NCI-H2171 (cell line): ENCODE results near the gene MID2.
A peak's percentile ranks its signal among the peaks of the same experiment; 100 is the strongest.
"Not testable (repeated sequence)": the region's sequence is repeated elsewhere in the genome, so short reads cannot be mapped to it uniquely, and the experiment has no call there.

Experiments used
- DNase-seq: peaks from one replicate; lab custom pipeline; 2025; lab: John Stamatoyannopoulos, UW

Gene MID2

DNA sequence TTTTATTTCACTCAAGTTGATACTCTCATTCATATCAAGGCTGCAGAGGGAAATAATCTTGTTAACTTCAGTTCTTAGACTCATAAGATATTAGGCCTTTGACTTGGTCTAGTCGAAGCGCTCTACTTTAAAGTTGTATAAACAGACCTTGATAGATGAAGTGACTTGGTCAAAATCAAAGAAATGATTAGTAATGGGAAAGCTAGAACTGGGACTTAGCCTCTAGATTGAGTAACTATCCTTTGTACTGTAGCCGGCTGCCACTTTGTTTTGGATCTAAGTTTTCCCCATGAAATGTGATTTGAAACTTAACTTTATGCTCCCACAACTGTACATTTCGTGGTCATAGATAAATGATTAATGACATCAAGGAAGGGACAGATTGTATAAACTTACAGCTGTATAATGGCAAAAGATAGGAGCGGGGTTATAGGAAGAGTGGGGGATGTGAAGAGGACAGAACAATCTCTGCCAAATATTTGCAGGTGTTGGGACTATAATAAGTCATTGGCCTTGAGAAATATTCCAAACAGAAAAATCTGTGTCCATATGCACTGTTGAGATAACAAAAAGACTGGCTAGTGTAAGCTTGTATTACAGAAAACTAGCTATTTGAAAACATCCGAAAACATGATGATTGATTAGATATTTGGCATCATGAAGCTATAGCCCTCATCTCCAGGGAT is 17.2 kb downstream of the MID2 start:
- no peak for DNase-seq

DNA sequence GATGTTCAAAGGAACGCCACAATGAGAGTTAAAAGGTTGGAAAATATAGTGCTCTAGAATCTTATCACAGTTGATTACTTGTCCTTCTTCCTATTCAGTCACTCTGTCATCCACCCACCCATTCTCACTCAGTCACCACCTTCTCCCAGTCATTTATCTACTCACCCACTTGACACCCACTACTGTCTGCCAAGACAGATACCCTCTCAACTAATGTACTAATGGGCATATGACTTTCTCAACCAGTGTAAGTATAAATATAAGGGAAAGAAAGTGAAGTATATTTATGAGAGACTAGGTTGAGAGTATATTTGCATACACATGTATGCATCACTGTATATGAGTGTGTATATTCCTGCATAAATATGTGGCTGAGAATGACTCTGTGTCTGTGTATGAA is 20.0 kb downstream of the MID2 start:
- DNase-seq, result no peak

DNA sequence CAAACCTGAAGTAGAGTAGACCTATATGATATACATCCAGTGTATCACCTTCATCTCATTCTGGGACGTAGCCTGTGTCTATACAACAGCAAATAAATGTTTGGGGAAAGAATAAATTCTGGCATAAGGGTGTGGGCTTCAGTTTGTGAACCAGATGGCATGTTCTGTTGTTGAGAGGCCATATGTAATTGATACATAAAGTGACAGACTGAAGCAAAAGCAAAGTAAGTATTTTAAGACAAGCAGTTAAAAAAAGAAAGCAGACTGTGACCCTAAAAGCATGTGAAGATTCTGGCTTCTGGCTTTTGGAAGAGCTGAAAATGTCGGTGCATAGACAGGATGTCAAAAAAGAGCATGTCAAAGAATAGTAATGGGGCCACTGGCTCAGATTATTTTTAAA is 22.9 kb downstream of the MID2 start:
- peak; percentile 2 for DNase-seq

DNA sequence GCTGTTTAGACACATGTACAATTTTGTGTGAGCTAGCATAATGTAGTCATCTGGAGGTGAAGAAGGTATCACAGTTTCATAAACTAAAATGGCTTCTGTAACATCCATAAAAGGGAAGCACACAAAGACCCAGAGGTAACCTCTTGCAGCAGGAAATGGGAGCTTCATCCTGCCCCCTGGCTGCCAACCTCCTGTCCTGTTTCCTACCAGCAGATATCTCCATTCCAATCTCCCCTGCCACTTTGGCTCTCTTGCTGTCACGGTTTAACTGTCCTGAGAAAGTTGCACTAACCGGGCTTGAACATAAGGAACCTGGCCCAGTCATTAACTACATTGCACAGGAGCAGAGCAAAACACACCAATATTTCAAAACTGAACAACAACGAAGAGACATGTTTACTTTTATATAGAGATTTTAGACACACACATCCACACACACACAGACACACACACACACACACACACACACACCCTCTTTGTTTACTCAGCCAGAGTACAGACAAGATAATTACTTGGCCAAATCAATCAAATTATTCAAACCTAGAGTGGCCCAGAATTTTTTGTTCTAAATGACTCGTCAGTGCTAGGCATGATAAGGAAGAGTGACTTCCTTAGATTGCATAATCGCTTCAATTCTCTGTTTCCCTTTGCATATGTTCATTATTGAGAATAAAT is 24.2 kb downstream of the MID2 start:
- DNase-seq, result peak; percentile 3

DNA sequence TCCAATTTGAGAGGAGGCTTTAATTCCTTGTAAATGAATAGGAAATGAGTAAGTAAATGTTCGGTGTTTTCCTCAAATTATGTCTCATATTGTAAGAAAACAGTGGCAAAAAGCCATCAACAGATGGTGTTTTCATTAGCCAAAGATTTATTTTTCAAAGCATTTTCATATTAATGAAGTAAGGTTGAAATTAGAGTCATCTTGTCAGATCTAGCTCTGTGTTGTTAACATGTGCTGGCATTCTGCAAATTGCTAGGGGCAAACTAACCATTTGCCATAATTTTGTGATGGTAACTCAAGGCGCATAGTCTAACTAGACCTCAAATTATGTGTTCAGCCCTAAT is 24.7 kb downstream of the MID2 start:
- no peak for DNase-seq

DNA sequence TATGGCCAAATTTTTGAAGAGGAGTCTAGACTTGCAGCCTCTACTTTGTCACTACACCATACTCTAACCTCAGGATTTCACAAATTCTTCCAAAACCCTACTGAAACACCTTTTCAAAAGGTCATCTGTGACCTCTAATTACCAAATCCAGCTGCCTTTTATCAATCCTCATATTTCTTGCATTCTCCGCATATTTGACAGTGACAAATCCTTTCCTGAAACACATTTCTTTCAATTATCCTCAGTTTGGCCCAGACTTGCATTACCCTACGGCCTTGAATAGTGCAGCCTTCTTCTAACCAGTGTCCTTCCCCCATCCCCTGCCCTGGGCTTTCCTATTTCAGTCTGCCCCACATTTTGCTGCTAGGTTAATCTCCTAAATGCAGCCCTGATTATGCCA is 25.5 kb downstream of the MID2 start:
- DNase-seq, result no peak

DNA sequence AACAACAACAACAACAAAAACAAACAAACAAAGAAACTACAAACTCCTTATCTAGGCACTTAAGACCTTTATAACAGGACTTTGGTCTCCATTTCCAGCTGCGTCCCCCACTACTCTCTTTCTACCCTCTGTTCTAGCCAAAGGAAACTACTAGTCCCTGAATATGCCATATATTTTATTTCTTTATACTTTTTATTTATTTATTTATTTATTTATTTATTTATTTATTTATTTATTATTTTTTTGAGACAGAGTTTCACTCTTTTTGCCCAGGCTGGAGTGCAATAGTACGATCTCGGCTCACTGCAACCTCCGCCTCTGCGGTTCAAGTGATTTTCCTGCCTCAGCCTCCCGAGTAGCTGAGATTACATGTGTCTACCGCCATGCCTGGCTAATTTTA is 26.0 kb downstream of the MID2 start:
- not testable (repeated sequence) for DNase-seq

- DNase-seq, result no peak
Measured at GRCh38 chrX:107856289-107856688, 30.6 kb downstream of the MID2 start.

DNA sequence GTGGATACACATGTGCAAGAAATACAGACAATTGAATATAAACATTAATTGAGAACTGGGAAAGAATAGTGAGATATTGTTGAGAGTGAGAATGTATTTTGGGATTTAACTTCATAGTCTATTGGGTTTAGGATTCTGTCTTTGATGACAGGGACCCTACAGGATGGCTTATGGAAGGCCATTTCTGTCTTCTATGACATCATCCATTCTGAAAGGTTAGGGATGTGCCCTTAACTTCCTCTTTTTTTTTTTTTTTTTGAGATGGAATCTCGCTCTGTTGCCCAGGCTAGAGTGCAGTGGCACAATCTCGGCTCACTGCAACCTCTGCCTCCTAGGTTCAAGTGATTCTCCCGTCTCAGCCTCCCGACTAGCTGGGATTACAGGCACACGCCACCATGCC is 31.4 kb downstream of the MID2 start:
- not testable (repeated sequence) for DNase-seq

GRCh38 chrX:107857837-107858236 is 32.2 kb downstream of the MID2 start:
- no peak for DNase-seq

DNA sequence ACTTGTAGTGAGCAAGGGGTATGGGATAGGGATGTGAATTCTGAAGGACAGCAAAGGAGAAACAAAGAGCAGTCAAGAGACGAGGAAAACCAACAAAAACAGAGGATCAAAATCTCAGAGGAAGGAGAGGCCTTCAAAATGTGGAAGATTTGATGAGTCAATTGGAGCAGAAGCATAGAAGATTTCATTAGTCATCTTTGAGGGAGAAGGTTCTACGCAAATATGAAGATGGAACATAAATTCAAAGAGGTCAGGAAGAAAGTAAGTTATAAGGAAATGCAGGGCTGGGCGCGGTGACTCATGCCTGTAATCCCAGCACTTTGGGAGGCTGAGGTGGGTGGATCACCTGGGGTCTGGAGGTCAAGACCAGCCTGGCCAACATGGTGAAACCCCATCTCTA is 35.4 kb downstream of the MID2 start:
- no peak for DNase-seq

- DNase-seq, result no peak
Measured at GRCh38 chrX:107871136-107871535, 45.5 kb downstream of the MID2 start.

GRCh38 chrX:107878106-107878505 is 52.4 kb downstream of the MID2 start:
- DNase-seq, result no peak

- no peak for DNase-seq
Measured at GRCh38 chrX:107880054-107880610, 54.5 kb downstream of the MID2 start.

- peak; percentile 0 for DNase-seq
Measured at GRCh38 chrX:107894038-107894437, 68.4 kb downstream of the MID2 start.

DNA sequence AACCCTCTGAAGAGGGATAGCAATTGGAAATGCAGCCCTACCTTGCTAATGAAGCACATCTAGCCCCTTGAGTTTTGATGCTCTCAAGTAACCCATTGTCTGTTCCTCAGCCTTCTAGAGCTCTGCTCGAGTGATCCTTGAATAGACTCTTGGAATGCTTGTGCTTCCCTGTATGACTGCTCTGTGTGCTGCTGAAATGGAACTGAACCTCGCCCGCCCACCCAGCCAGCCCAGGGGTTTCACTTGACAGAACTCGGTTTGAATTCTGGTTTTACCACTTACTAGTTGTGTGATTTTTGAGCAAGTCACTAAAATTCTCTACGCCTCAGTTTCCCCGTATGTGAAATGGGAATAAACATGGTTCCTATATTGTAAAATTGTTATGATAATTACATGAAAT is 77.1 kb downstream of the MID2 start:
- no peak for DNase-seq

DNA sequence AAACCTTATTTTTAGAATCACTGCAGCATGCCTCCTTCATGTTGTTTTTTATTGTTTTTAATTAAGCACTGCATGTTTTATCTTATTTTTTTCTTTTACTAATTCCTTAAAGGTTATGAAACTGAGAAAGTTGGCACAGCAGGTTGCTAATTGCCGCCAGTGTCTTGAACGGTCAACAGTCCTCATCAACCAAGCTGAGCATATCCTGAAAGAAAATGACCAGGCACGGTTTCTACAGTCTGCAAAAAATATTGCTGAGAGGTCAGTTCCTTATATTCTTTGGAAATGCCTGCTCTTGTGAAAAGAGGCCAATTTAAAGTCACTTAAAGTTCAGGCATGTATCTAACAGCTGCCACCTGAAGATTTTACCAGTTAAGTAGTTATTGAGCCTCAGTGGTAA is 79.7 kb downstream of the MID2 start:
- DNase-seq, result no peak

DNA sequence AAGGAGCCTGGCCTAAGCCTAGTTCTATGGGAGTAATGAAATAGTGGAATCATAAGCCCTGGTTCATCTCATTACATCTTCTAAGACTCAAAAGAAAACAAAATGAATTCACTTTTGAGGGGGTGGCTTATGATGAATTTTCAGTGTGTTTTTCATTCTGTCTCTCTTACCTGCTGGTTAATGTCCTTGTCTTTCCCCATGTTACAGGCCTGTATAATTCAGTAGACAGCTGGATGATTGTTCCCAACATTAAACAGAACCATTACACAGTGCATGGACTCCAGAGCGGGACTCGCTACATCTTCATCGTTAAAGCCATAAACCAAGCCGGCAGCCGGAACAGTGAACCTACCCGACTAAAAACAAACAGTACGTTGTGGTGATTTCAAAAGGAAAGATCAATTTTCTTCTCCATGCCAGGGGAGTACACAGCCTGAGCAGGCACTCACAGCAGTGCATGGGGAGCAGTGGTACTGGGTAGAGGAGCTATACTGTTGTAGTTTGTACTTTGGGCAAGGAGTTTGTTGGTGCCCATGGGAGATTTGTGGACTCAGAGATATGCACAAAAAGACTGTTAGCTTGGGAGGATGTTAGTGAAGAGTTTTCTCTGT is 98.6 kb downstream of the MID2 start:
- no peak for DNase-seq

- DNase-seq, result no peak
Measured at GRCh38 chrX:107934262-107934661, 108.6 kb downstream of the MID2 start.

- peak; percentile 0 for DNase-seq
Measured at GRCh38 chrX:107935200-107935599, 109.5 kb downstream of the MID2 start.

DNA sequence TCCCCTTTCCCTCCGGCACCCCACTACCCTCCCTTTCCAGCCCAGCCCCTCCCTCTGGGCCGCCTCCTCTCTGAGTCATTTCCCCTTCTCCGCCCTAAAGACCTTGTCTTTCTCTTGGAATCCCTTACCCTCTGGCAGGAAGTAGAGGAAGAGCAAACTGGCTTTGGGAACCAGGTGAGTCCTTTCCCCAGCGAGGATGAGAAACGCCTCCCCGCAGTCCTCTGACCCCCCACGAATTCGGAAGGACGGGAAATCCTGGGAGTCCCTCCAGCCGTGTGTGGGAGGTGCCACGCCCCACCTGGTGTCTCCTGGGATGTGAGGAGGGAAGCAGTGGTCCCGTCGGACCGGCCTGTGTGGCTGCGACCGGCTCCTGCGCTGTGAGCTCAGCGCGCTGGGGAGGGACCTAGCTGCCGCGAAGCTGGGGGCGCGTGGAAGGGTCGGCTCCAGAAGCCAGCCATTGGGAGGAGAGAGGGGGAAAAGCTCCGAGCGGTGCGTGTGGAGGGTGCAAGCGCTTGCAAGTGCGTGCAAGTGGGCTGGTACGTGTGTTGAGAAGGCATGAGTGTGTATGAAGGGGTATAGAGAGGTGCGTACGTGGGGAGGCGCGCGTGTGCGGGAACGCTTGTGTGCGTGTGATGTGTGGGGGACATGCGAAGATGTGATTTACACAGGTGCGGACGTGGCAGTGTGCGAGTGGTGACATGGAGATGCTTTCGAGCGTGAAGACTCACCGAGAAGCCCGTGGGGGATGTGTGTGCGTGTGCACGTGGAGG is 110.2 kb downstream of the MID2 start:
- no peak for DNase-seq

GRCh38 chrX:107936434-107936730 is 110.7 kb downstream of the MID2 start:
- no peak for DNase-seq

- DNase-seq, result no peak
Measured at GRCh38 chrX:107940095-107940494, 114.4 kb downstream of the MID2 start.
